ENCODE results near the gene KDM2B. TPM values are rescaled to one million over a fixed set of nuclear protein-coding genes. Genes with fewer than 3 reads are reported as not detected.

KDM2B gene
- total and polyA plus RNA-seq, 2 donors (not counting 3 experiments of a cell fraction or from before 2014, with no cell fraction given): 26.8 to 37.3 TPM

- ChIA-PET CTCF (interaction anchor here (1.2 to 2.8 kb wide), 6 partner anchors 9 to 208 kb away, joined by 3 to 12 read pairs (median 4); no protein-coding TSS in a partner anchor), POLR2A (no interaction called here)
- no peaks in the 10 kb centered on the region for H3K9me1 ChIP-seq (replicated peaks; ENCODE audit: control insufficient read depth, extremely low read depth, insufficient read depth, low read length)
- dilution Hi-C loops (cut with MboI; ENCODE audit: extremely low pct_ligation_motif_present, low sequenced_read_pairs): no loop called here
- no peak overlapping the region for H3K4me2 ChIP-seq (ENCODE audit: insufficient read depth, low read length)
- H3K27ac ChIP-seq (ENCODE audit: insufficient read depth, low read depth, low read length): no peak overlapping the region
- H3K4me3 ChIP-seq (replicated peaks in 1 of 3; ENCODE audit: insufficient read depth in 1 of 3, low read depth in 1 of 3, low read length in 3 of 3): no peak overlapping the region
- H3K36me3 ChIP-seq (ENCODE audit: control insufficient read depth in 2 of 2, extremely low read depth in 1 of 2, insufficient read depth in 2 of 2, low read length in 2 of 2): no peaks in the 10 kb centered on the region
- H3K4me1 ChIP-seq (ENCODE audit: control insufficient read depth, extremely low read depth, insufficient read depth, low read length): no peaks in the 10 kb centered on the region
- H3K9ac ChIP-seq (replicated peaks; ENCODE audit: extremely low read depth, insufficient read depth, low read length): no peak overlapping the region
- no peak for FAIRE-seq
- no peak for TF ChIP-seq GATA2 (IDR thresholded peaks at IDR 0.05; ENCODE audit: insufficient read depth, insufficient read length, low read depth, low read length)
- TF ChIP-seq POLR2A (IDR thresholded peaks at IDR 0.05; ENCODE audit: low read depth, low read length): no peak
- TF ChIP-seq JUN (IDR thresholded peaks at IDR 0.05; ENCODE audit: borderline replicate concordance, insufficient read depth, insufficient read length, low read depth): no peak
- TF ChIP-seq EZH2 (IDR thresholded peaks at IDR 0.05; ENCODE audit: borderline replicate concordance, low read depth, low read length, severe bottlenecking): no peak
- H4K20me1 ChIP-seq (replicated peaks; ENCODE audit: control insufficient read depth, extremely low read depth, insufficient read depth, low read length): no peaks in the 10 kb centered on the region
- H3K27me3 ChIP-seq (ENCODE audit: control insufficient read depth in 2 of 2, insufficient read depth in 2 of 2, low read length in 2 of 2): no peaks in the 10 kb centered on the region
- no peak for DNase-seq (ENCODE audit: low read depth, low spot score)
- H2AFZ ChIP-seq (ENCODE audit: low read depth, low read length): no peak overlapping the region
- intact Hi-C loops (cut with micrococcal nuclease): no loop called here
- H3K9me3 ChIP-seq (replicated peaks; ENCODE audit: control insufficient read depth, insufficient read depth, low read length): no peaks in the 10 kb centered on the region
- no TSS peak for BruUV-seq (replicated peaks)
- H3K79me2 ChIP-seq (ENCODE audit: control insufficient read depth, insufficient read depth, low read length): no peaks in the 10 kb centered on the region
Observed at GRCh38 chr12:121476477-121476876, 104.3 kb downstream of the KDM2B start.

- CTCF ChIA-PET: interaction anchor here (1.6 kb wide), 1 partner anchor 18 kb away, joined by 7 read pairs; no protein-coding TSS in a partner anchor
Observed at GRCh38 chr12:121475279-121475678, 105.5 kb downstream of the KDM2B start.

More at GRCh38 chr12:121475279-121475678, 105.5 kb downstream of the KDM2B start:
- Histone ChIP-seq H3K4me3 (replicated peaks in 1 of 3; ENCODE audit: insufficient read depth in 1 of 3, low read depth in 1 of 3, low read length in 3 of 3) (no peak overlapping the region), H3K4me2 (ENCODE audit: insufficient read depth, low read length) (no peak overlapping the region), H3K79me2 (ENCODE audit: control insufficient read depth, insufficient read depth, low read length) (no peaks in the 10 kb centered on the region), H4K20me1 (replicated peaks; ENCODE audit: control insufficient read depth, extremely low read depth, insufficient read depth, low read length) (no peaks in the 10 kb centered on the region), H3K9me3 (replicated peaks; ENCODE audit: control insufficient read depth, insufficient read depth, low read length) (no peaks in the 10 kb centered on the region), H2AFZ (ENCODE audit: low read depth, low read length) (no peak overlapping the region), H3K27ac (ENCODE audit: insufficient read depth, low read depth, low read length) (no peak overlapping the region), H3K9me1 (replicated peaks; ENCODE audit: control insufficient read depth, extremely low read depth, insufficient read depth, low read length) (no peaks in the 10 kb centered on the region), H3K4me1 (ENCODE audit: control insufficient read depth, extremely low read depth, insufficient read depth, low read length) (no peaks in the 10 kb centered on the region), H3K9ac (replicated peaks; ENCODE audit: extremely low read depth, insufficient read depth, low read length) (no peak overlapping the region), H3K27me3 (ENCODE audit: control insufficient read depth in 2 of 2, insufficient read depth in 2 of 2, low read length in 2 of 2) (no peaks in the 10 kb centered on the region), H3K36me3 (ENCODE audit: control insufficient read depth in 2 of 2, extremely low read depth in 1 of 2, insufficient read depth in 2 of 2, low read length in 2 of 2) (no peaks in the 10 kb centered on the region)
- DNase-seq (ENCODE audit: low read depth, low spot score) (no peak), FAIRE-seq (no peak)
- TF ChIP-seq MYC (IDR thresholded peaks at IDR 0.05; ENCODE audit: low read depth, low read length) (no peak), POLR2AphosphoS5 (IDR thresholded peaks at IDR 0.05; ENCODE audit: insufficient read depth, low read depth, low read length) (no peak), POLR2A (IDR thresholded peaks at IDR 0.05; ENCODE audit: low read depth, low read length) (no peak), GATA2 (IDR thresholded peaks at IDR 0.05; ENCODE audit: insufficient read depth, insufficient read length, low read depth, low read length) (no peak), FOS (IDR thresholded peaks at IDR 0.05; ENCODE audit: borderline replicate concordance, insufficient read depth, low read length) (no peak), EZH2 (IDR thresholded peaks at IDR 0.05; ENCODE audit: borderline replicate concordance, low read depth, low read length, severe bottlenecking) (no peak), JUN (IDR thresholded peaks at IDR 0.05; ENCODE audit: borderline replicate concordance, insufficient read depth, insufficient read length, low read depth) (no peak)
- TF ChIP-seq, protein P1, sequence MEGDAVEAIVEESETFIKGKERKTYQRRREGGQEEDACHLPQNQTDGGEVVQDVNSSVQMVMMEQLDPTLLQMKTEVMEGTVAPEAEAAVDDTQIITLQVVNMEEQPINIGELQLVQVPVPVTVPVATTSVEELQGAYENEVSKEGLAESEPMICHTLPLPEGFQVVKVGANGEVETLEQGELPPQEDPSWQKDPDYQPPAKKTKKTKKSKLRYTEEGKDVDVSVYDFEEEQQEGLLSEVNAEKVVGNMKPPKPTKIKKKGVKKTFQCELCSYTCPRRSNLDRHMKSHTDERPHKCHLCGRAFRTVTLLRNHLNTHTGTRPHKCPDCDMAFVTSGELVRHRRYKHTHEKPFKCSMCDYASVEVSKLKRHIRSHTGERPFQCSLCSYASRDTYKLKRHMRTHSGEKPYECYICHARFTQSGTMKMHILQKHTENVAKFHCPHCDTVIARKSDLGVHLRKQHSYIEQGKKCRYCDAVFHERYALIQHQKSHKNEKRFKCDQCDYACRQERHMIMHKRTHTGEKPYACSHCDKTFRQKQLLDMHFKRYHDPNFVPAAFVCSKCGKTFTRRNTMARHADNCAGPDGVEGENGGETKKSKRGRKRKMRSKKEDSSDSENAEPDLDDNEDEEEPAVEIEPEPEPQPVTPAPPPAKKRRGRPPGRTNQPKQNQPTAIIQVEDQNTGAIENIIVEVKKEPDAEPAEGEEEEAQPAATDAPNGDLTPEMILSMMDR (IDR thresholded peaks at IDR 0.05; ENCODE audit: extremely low read depth in 1 of 2, insufficient read depth in 1 of 2, low read depth in 1 of 2, low read length in 2 of 2): no peak
- TF ChIP-seq, protein P2, sequence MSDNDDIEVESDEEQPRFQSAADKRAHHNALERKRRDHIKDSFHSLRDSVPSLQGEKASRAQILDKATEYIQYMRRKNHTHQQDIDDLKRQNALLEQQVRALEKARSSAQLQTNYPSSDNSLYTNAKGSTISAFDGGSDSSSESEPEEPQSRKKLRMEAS (IDR thresholded peaks at IDR 0.05; ENCODE audit: insufficient read depth, insufficient read length): no peak
- dilution Hi-C loops (cut with MboI; ENCODE audit: extremely low pct_ligation_motif_present, low sequenced_read_pairs) (no loop called here), intact Hi-C loops (cut with micrococcal nuclease) (no loop called here)
- POLR2A ChIA-PET: interaction anchor here (0.6 kb wide), 1 partner anchor 86 kb away, joined by 3 read pairs; no protein-coding TSS in a partner anchor
- BruUV-seq (replicated peaks): no TSS peak
